ENCODE measurements around the gene PICALM. TPM values are rescaled to one million over a fixed set of nuclear protein-coding genes. Genes with fewer than 3 reads are reported as not detected.

The PICALM gene
- total RNA-seq, 4 donors from 2014 or later, result 128 to 196 (median 143) TPM

DNA sequence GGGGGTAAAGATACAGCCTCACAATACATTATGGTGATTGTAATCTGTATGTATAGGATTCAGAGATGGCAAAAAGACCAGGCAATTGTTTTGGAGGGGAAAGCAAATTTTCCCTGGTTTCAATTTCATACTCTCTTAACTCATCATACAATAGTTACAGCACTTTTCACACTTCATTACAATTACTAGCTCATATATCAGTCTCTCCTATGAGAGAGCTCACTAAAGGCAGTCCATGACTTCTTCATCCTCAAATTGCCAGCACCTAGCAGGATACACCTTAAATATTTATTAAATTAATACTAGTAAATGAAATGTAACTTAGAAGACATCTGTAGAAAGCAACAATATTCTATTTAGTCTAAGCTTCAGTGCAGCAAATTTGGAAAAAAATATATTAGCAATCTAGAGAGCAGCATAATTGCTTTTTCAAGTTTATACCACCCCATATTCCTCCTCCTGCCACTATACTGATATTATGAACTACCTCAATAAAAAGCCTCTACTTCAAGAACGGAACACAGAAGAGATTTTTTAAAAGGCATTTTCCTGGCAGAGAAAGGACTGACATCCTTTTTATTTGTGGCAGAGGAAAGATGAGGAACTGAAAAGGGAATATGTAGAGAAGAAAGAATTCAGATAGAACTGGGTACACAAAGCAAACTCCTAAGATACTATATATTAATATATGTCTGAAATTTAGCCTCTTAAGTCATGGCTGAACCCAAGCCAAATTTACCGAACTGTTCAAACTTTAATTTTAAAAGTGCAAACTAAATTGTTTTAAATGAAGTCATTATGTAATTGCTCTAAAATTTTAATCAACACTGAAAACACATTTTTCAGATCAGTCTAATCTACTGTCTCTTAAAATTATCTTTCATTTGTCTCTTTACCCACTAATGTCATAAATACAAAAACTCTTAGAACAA lies 27.7 kb downstream of the PICALM start:
- no peak for DNase-seq
- Histone ChIP-seq H3K4me1 (peaks cover 0 to 64% (median 36%) of the 10 kb centered on the region in 3 donors), H3K27me3 (no peaks in the 10 kb centered on the region), H3K9me3 (no peaks in the 10 kb centered on the region), H3K27ac (peak overlapping the region in 3 of 4 donors; percentile 53 to 56 (median 53)), H3K4me3 (peak overlapping the region in 3 of 4 donors; percentile 5 to 26 (median 13)), H3K36me3 (peaks cover 0 to 4% (median 0%) of the 10 kb centered on the region in 3 donors)
- 27 to 35% methylated on average over 2 of the region's 2 CpGs for WGBS, 2 donors
- intact Hi-C loops (cut with DNase I), result loop anchor here (5.0 kb wide), 1 partner anchor 151 kb away; no protein-coding TSS in a partner anchor
- TF ChIP-seq POLR2A (IDR thresholded peaks at IDR 0.05), result no peak
- TF ChIP-seq, protein P1, sequence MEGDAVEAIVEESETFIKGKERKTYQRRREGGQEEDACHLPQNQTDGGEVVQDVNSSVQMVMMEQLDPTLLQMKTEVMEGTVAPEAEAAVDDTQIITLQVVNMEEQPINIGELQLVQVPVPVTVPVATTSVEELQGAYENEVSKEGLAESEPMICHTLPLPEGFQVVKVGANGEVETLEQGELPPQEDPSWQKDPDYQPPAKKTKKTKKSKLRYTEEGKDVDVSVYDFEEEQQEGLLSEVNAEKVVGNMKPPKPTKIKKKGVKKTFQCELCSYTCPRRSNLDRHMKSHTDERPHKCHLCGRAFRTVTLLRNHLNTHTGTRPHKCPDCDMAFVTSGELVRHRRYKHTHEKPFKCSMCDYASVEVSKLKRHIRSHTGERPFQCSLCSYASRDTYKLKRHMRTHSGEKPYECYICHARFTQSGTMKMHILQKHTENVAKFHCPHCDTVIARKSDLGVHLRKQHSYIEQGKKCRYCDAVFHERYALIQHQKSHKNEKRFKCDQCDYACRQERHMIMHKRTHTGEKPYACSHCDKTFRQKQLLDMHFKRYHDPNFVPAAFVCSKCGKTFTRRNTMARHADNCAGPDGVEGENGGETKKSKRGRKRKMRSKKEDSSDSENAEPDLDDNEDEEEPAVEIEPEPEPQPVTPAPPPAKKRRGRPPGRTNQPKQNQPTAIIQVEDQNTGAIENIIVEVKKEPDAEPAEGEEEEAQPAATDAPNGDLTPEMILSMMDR (IDR thresholded peaks at IDR 0.05), result no peak

DNA sequence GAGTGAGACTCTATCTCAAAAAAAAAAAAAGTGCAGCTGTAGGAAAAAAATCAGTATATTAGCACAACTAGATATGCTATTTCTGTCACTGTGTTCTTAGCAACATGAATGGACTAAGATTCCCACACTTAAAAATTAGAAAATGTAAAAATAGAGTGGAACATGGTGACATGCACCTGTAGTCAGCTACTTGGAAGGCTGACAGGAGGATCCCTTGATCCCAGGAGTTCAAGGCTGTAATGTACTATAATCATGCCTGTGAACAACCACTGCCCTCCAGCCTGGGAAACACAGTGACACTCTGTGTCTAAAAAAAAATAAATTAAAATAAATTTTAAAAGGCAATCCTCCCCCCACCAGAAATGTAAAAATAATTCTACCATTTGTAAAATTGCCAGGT lies 29.8 kb downstream of the PICALM start:
- Histone ChIP-seq H3K9me3 (no peaks in the 10 kb centered on the region), H3K4me3 (no peak overlapping the region), H3K27ac (no peak overlapping the region), H3K4me1 (peaks cover 0 to 64% (median 28%) of the 10 kb centered on the region in 3 donors), H3K36me3 (peaks cover 0 to 4% (median 0%) of the 10 kb centered on the region in 3 donors), H3K27me3 (no peaks in the 10 kb centered on the region)
- intact Hi-C loops (cut with DNase I), result no loop called here
- TF ChIP-seq, protein P1 (IDR thresholded peaks at IDR 0.05), result no peak
- TF ChIP-seq POLR2A (IDR thresholded peaks at IDR 0.05), result no peak
- no peak for DNase-seq

DNA sequence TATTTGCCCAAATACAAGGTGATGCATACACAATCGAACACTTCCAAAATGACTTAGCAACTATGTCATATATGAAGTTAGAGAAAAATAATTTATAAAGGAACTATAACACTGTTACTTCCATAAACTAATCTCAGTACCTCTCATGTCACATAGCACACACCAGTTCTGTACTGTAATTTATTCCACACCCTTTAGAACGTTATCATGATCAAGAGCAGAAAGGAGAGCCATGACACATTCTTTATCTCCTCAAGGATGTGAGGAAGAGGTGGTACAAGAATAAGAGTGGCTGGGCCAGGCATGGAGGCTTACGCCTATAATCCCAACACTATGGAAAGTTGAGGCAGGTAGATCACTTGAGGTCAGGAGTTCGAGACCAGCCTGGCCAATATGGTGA lies 31.1 kb downstream of the PICALM start:
- intact Hi-C loops (cut with DNase I), result no loop called here
- Histone ChIP-seq H3K4me1 (peaks cover 0 to 59% (median 27%) of the 10 kb centered on the region in 3 donors), H3K27me3 (no peaks in the 10 kb centered on the region), H3K4me3 (no peak overlapping the region), H3K36me3 (peaks cover 0 to 4% (median 0%) of the 10 kb centered on the region in 3 donors), H3K9me3 (no peaks in the 10 kb centered on the region), H3K27ac (no peak overlapping the region)
- DNase-seq, result no peak
- no peak for TF ChIP-seq POLR2A (IDR thresholded peaks at IDR 0.05)
- TF ChIP-seq, protein P1 (IDR thresholded peaks at IDR 0.05), result no peak
- 84 to 94% methylated on average over 4 of the region's 4 CpGs for WGBS, 2 donors

DNA sequence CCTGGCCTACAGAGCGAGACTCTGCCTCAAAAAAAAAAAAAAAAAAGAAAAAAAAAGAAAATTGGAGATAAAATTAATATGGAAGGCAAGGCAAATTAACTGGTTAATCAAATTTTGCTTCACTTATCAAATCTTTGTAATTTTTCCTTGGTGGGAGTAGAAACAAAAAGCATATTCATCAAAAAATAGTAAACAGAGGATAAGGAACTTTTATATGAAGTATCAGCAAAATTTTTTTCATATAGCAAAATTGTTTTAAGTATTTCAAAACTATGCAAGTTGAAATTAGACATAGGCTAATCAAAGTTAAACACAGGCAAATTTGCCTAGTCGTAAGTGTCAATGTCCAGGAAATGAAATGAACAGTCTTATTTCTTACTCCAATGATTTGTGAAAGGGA lies 33.0 kb downstream of the PICALM start:
- TF ChIP-seq, protein P1 (IDR thresholded peaks at IDR 0.05), result no peak
- no peak for TF ChIP-seq POLR2A (IDR thresholded peaks at IDR 0.05)
- 90 to 99% methylated on average over 2 of the region's 2 CpGs for WGBS, 2 donors
- Histone ChIP-seq H3K4me1 (peaks cover 0 to 41% (median 16%) of the 10 kb centered on the region in 3 donors), H3K27me3 (no peaks in the 10 kb centered on the region), H3K27ac (no peak overlapping the region), H3K4me3 (no peak overlapping the region), H3K36me3 (peaks cover 0 to 10% (median 0%) of the 10 kb centered on the region in 3 donors), H3K9me3 (no peaks in the 10 kb centered on the region)
- intact Hi-C loops (cut with DNase I), result no loop called here
- no peak for DNase-seq

DNA sequence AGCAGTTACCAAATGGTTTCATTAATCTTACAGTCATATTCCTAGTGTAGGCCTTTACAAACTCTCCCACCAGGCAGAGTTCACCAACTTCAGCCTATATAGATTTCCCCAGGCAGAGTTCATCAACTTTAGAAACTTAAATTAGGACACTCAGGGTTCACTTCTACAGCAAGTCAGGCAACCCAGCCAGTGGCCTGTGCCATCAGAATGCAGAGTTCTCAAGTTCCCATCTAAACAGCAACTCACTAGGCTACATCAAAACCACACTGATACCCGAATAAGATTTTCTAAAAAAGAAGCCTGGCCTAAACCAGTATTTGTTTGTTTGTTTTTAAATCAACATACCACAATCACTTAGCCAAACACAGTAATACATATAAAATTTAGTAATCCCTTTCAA lies 33.7 kb downstream of the PICALM start:
- DNase-seq, result no peak
- H3K27me3 ChIP-seq, result no peaks in the 10 kb centered on the region
- H3K4me3 ChIP-seq, result no peak overlapping the region
- no peak overlapping the region for H3K27ac ChIP-seq
- peaks cover 0 to 17% (median 0%) of the 10 kb centered on the region in 3 donors for H3K36me3 ChIP-seq
- no peak for TF ChIP-seq POLR2A (IDR thresholded peaks at IDR 0.05)
- TF ChIP-seq, protein P1 (IDR thresholded peaks at IDR 0.05), result no peak
- intact Hi-C loops (cut with DNase I), result no loop called here
- peaks cover 0 to 33% (median 9%) of the 10 kb centered on the region in 3 donors for H3K4me1 ChIP-seq
- 60 to 64% methylated on average over 1 of the region's 1 CpG for WGBS, 2 donors
- no peaks in the 10 kb centered on the region for H3K9me3 ChIP-seq
